Fibroblast of lung (primary cell): ENCODE results near the gene TESK1. TPM values are rescaled to one million over a fixed set of nuclear protein-coding genes. Genes with fewer than 3 reads are reported as not detected.
A peak's percentile ranks its signal among the peaks of the same experiment; 100 is the strongest.

Experiments
- DNase-seq, 2 donors: peaks; one replicate each; pipeline versions ENCODE4 v3.0.0 to v3.0.0-alpha.2; 2010; ENCODE audit warnings: low read depth in 2 of 2
- H2AFZ ChIP-seq: 2 replicates; pipeline ENCODE4 v1.5.1; 2012; ENCODE audit warnings: low read length, control low read depth, inconsistent platforms
- H3K27ac ChIP-seq: 2 replicates; pipeline ENCODE4 v1.5.1; 2011; ENCODE audit warnings: low read length, control low read depth; ENCODE audit not compliant: insufficient read depth
- H3K27me3 ChIP-seq: 2 replicates; pipeline ENCODE4 v1.5.1; 2011; ENCODE audit warnings: mild to moderate bottlenecking, low read length; ENCODE audit not compliant: control insufficient read depth, insufficient read depth
- H3K36me3 ChIP-seq: 2 replicates; pipeline ENCODE4 v1.5.1; 2011; ENCODE audit warnings: low read length; ENCODE audit not compliant: control insufficient read depth, insufficient read depth
- H3K4me1 ChIP-seq: 2 replicates; pipeline ENCODE4 v1.5.1; 2011; ENCODE audit warnings: low read length; ENCODE audit not compliant: control insufficient read depth, insufficient read depth; ENCODE audit errors: extremely low read depth
- H3K4me2 ChIP-seq: 2 replicates; pipeline ENCODE4 v1.5.1; 2011; ENCODE audit warnings: low read length, control low read depth; ENCODE audit not compliant: insufficient read depth; ENCODE audit errors: extremely low read depth
- H3K4me3 ChIP-seq, 4 experiments: fragments of 200-600 bp in 1 of 4; sonication (generic) in 1 of 4; replicated peaks in 1 of 4; 2 replicates each; pipeline ENCODE4 v1.5.1; 2011 to 2016; ENCODE audit warnings: low read length in 4 of 4, low read depth in 3 of 4, mild to moderate bottlenecking in 3 of 4, control low read depth in 2 of 4, inconsistent platforms in 1 of 4, mixed read lengths in 1 of 4; ENCODE audit not compliant: insufficient read depth in 1 of 4; ENCODE audit errors: control extremely low read depth in 1 of 4
- H3K79me2 ChIP-seq: 2 replicates; pipeline ENCODE4 v1.5.1; 2012; ENCODE audit warnings: mild to moderate bottlenecking, low read length, inconsistent platforms; ENCODE audit not compliant: control insufficient read depth, insufficient read depth
- H3K9ac ChIP-seq: 2 replicates; pipeline ENCODE4 v1.5.1; 2011; ENCODE audit warnings: mild to moderate bottlenecking, low read length, control low read depth; ENCODE audit not compliant: insufficient read depth
- H3K9me3 ChIP-seq: 2 replicates; pipeline ENCODE4 v1.5.1; 2012; ENCODE audit warnings: low read depth, low read length; ENCODE audit not compliant: control insufficient read depth, insufficient read depth
- H4K20me1 ChIP-seq: 2 replicates; pipeline ENCODE4 v1.5.1; 2011; ENCODE audit warnings: low read length; ENCODE audit not compliant: control insufficient read depth, insufficient read depth; ENCODE audit errors: extremely low read depth
- EZH2 ChIP-seq: IDR thresholded peaks from 2 replicates; pipeline ENCODE4 v1.5.1; 2012; ENCODE audit warnings: low read length, control low read depth, mild to moderate bottlenecking; ENCODE audit errors: missing control alignments
- polyA plus RNA-seq, 2 donors: library from polyadenylated mRNA; depleted of rRNA in 1 of 2; stranded (reverse) in 1 of 2; unstranded in 1 of 2; fragments of >200 nt; gene quantifications; 2 replicates each; pipeline ENCODE4 v1.2.1, GENCODE V29; 2011 to 2012; ENCODE audit warnings: missing spikeins in 1 of 2
- total RNA-seq: library from RNA; depleted of rRNA; stranded (reverse); fragments of >200 nt; gene quantifications from 2 replicates; pipeline ENCODE4 v1.2.1, GENCODE V29; 2014
- TF ChIP-seq, protein P1 (sequence below), 2 donors: IDR thresholded peaks in 1 of 2; conservative IDR thresholded peaks in 1 of 2; 1 replicate in 1 of 2; 2 replicates in 1 of 2; pipeline ENCODE4 v1.5.1; 2011 to 2012; ENCODE audit warnings: low read length in 2 of 2, control low read depth in 1 of 2, inconsistent platforms in 1 of 2, low read depth in 1 of 2, mild to moderate bottlenecking in 1 of 2

TESK1 gene
- total and polyA plus RNA-seq, 2 donors (not counting 1 experiment from before 2014, with no cell fraction given), result 9.4 to 12.0 TPM

DNA sequence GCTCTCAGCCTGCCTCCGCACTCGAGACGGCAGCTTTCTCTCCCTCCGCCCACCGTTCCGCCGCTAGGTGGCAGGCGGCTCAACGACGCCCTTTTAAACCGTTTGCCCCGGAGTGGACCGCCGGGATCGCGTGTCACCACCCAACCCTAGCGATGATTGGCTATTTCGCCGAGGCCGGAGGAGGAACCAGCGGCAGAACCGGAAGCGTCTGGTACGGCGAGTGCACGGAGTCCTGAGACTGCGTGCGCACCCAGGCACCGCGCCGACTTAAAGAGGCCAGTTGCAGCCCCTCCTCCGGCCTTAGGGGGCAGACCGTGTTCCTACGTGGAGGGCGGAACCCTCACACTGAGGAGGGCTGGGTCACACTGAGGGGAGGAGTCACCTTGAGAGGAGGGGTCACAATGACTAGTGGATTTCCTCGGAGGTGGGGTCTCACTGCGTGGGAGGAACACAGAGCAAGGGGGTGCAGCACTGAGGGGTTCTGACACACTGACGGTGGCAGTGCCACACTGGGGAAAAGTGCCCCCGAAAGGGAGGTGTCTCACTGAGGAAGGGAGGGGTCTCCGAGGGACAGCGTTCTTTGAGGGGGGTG, 980 bp upstream of the TESK1 start:
- Histone ChIP-seq H3K4me3 (peak overlapping the region; percentile 36 to 92 (median 56)), H3K27me3 (no peaks in the 10 kb centered on the region), H3K36me3 (no peaks in the 10 kb centered on the region), H3K4me1 (peaks cover 6% of the 10 kb centered on the region), H3K4me2 (peak overlapping the region; percentile 90), H4K20me1 (no peaks in the 10 kb centered on the region), H3K79me2 (peaks cover 8% of the 10 kb centered on the region), H3K9me3 (no peaks in the 10 kb centered on the region), H3K9ac (peak overlapping the region; percentile 54), H3K27ac (peak overlapping the region; percentile 87), H2AFZ (peak overlapping the region; percentile 73)
- TF ChIP-seq, protein P1, sequence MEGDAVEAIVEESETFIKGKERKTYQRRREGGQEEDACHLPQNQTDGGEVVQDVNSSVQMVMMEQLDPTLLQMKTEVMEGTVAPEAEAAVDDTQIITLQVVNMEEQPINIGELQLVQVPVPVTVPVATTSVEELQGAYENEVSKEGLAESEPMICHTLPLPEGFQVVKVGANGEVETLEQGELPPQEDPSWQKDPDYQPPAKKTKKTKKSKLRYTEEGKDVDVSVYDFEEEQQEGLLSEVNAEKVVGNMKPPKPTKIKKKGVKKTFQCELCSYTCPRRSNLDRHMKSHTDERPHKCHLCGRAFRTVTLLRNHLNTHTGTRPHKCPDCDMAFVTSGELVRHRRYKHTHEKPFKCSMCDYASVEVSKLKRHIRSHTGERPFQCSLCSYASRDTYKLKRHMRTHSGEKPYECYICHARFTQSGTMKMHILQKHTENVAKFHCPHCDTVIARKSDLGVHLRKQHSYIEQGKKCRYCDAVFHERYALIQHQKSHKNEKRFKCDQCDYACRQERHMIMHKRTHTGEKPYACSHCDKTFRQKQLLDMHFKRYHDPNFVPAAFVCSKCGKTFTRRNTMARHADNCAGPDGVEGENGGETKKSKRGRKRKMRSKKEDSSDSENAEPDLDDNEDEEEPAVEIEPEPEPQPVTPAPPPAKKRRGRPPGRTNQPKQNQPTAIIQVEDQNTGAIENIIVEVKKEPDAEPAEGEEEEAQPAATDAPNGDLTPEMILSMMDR (conservative IDR thresholded peaks at IDR 0.05 in 1 of 2, IDR thresholded peaks at IDR 0.05 in 1 of 2; ENCODE audit: low read depth in 1 of 2, low read length in 2 of 2), result peak; percentile 69 to 70
- TF ChIP-seq EZH2, result no peak
- peak; percentile 99 to 100 for DNase-seq

DNA sequence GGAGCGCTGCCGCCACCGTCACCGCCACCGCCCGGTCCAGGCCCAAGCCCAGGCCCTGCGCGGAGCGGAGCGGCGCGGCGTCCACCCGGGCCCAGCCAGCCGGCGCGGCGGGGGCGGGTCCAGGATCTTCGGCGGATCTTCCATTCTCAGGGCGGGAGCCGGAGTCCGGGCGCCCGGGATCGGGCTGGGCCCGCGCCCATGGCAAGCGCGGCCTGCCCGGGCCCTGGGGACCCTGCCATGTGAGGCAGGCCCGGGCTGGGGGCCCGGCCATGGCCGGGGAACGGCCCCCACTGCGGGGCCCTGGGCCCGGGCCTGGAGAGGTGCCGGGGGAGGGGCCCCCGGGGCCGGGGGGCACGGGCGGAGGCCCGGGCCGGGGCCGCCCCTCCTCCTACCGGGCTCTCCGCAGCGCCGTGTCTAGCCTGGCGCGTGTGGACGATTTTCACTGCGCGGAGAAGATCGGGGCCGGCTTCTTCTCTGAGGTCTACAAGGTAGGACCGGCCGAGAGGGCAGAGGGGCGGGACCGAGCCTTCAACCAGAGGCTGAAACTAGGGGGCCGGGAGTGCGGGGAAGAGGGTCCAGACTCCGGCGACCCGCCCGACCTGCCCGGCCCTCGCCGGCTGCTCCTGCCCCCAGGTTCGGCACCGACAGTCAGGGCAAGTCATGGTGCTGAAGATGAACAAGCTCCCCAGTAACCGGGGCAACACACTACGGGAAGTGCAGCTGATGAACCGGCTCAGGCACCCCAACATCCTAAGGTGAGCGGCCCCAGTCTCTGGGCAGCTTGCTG, 482 bp downstream of the TESK1 start:
- no peak for DNase-seq
- TF ChIP-seq, protein P1 (conservative IDR thresholded peaks at IDR 0.05 in 1 of 2, IDR thresholded peaks at IDR 0.05 in 1 of 2; ENCODE audit: low read depth in 1 of 2, low read length in 2 of 2), result no peak
- no peak for TF ChIP-seq EZH2
- Histone ChIP-seq H2AFZ (peak overlapping the region; percentile 18), H3K27me3 (no peaks in the 10 kb centered on the region), H3K4me2 (peak overlapping the region; percentile 96), H3K36me3 (no peaks in the 10 kb centered on the region), H3K79me2 (peaks cover 8% of the 10 kb centered on the region), H3K4me1 (peaks cover 6% of the 10 kb centered on the region), H3K4me3 (peak overlapping the region; percentile 40 to 77 (median 62)), H3K9me3 (no peaks in the 10 kb centered on the region), H4K20me1 (no peaks in the 10 kb centered on the region), H3K9ac (peak overlapping the region; percentile 65), H3K27ac (peak overlapping the region; percentile 32)

DNA sequence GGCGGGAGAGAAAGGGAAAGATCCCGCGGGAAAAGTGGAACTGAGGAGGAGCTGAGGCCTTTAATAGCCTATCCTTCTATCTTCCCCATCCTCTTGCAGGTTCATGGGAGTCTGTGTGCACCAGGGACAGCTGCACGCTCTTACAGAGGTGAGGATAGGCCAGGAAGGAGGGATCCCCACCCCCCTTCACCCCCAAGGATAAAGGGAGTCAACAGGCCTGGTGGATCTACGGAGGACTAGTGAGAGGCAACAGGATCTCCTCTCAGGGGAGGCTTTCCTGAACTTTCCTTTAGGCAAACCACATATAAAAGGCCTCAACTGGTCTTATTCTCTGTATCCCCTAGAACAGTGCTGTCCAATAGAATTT, 1.1 kb downstream of the TESK1 start:
- Histone ChIP-seq H3K9me3 (no peaks in the 10 kb centered on the region), H3K27ac (no peak overlapping the region), H3K4me3 (peak overlapping the region; percentile 40 to 77 (median 62)), H3K79me2 (peaks cover 8% of the 10 kb centered on the region), H3K27me3 (no peaks in the 10 kb centered on the region), H3K9ac (peak overlapping the region; percentile 65), H2AFZ (no peak overlapping the region), H4K20me1 (no peaks in the 10 kb centered on the region), H3K4me2 (peak overlapping the region; percentile 96), H3K4me1 (peaks cover 6% of the 10 kb centered on the region), H3K36me3 (no peaks in the 10 kb centered on the region)
- TF ChIP-seq EZH2, result no peak
- TF ChIP-seq, protein P1 (conservative IDR thresholded peaks at IDR 0.05 in 1 of 2, IDR thresholded peaks at IDR 0.05 in 1 of 2; ENCODE audit: low read depth in 1 of 2, low read length in 2 of 2), result no peak
- DNase-seq, result no peak
